ENCODE measurements around the gene LRRC34. TPM values are rescaled to one million over a fixed set of nuclear protein-coding genes. Genes with fewer than 3 reads are reported as not detected.

The LRRC34 gene
- total and polyA plus RNA-seq, 2 of the 8 experiments (the other 6 are each of a cell fraction or from before 2014, with no cell fraction given) = 3.3 to 4.1 TPM

DNA sequence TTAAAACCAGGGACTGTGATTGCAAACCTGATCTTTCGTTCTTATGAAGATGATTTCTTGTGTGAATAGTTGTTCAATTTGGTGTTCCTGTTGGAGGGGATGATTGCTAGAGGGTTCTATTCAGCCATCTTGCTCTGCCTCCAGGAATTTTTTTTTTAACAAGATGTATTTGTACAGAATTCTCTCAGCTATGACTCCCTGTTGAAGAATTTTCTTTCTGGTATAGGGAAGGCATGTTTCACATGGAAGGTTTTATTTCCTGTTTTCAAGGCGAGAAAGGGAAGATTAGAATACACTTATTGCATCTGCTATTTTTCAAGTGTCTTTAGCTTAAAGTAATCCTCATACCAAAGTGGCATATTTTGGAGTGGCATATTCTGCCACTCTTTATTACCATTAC lies 5.6 kb upstream of the LRRC34 start (continued):
- TF ChIP-seq, protein P1, sequence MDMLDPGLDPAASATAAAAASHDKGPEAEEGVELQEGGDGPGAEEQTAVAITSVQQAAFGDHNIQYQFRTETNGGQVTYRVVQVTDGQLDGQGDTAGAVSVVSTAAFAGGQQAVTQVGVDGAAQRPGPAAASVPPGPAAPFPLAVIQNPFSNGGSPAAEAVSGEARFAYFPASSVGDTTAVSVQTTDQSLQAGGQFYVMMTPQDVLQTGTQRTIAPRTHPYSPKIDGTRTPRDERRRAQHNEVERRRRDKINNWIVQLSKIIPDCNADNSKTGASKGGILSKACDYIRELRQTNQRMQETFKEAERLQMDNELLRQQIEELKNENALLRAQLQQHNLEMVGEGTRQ (IDR thresholded peaks at IDR 0.05; ENCODE audit: low read length) = no peak
- TF ChIP-seq, protein P2, sequence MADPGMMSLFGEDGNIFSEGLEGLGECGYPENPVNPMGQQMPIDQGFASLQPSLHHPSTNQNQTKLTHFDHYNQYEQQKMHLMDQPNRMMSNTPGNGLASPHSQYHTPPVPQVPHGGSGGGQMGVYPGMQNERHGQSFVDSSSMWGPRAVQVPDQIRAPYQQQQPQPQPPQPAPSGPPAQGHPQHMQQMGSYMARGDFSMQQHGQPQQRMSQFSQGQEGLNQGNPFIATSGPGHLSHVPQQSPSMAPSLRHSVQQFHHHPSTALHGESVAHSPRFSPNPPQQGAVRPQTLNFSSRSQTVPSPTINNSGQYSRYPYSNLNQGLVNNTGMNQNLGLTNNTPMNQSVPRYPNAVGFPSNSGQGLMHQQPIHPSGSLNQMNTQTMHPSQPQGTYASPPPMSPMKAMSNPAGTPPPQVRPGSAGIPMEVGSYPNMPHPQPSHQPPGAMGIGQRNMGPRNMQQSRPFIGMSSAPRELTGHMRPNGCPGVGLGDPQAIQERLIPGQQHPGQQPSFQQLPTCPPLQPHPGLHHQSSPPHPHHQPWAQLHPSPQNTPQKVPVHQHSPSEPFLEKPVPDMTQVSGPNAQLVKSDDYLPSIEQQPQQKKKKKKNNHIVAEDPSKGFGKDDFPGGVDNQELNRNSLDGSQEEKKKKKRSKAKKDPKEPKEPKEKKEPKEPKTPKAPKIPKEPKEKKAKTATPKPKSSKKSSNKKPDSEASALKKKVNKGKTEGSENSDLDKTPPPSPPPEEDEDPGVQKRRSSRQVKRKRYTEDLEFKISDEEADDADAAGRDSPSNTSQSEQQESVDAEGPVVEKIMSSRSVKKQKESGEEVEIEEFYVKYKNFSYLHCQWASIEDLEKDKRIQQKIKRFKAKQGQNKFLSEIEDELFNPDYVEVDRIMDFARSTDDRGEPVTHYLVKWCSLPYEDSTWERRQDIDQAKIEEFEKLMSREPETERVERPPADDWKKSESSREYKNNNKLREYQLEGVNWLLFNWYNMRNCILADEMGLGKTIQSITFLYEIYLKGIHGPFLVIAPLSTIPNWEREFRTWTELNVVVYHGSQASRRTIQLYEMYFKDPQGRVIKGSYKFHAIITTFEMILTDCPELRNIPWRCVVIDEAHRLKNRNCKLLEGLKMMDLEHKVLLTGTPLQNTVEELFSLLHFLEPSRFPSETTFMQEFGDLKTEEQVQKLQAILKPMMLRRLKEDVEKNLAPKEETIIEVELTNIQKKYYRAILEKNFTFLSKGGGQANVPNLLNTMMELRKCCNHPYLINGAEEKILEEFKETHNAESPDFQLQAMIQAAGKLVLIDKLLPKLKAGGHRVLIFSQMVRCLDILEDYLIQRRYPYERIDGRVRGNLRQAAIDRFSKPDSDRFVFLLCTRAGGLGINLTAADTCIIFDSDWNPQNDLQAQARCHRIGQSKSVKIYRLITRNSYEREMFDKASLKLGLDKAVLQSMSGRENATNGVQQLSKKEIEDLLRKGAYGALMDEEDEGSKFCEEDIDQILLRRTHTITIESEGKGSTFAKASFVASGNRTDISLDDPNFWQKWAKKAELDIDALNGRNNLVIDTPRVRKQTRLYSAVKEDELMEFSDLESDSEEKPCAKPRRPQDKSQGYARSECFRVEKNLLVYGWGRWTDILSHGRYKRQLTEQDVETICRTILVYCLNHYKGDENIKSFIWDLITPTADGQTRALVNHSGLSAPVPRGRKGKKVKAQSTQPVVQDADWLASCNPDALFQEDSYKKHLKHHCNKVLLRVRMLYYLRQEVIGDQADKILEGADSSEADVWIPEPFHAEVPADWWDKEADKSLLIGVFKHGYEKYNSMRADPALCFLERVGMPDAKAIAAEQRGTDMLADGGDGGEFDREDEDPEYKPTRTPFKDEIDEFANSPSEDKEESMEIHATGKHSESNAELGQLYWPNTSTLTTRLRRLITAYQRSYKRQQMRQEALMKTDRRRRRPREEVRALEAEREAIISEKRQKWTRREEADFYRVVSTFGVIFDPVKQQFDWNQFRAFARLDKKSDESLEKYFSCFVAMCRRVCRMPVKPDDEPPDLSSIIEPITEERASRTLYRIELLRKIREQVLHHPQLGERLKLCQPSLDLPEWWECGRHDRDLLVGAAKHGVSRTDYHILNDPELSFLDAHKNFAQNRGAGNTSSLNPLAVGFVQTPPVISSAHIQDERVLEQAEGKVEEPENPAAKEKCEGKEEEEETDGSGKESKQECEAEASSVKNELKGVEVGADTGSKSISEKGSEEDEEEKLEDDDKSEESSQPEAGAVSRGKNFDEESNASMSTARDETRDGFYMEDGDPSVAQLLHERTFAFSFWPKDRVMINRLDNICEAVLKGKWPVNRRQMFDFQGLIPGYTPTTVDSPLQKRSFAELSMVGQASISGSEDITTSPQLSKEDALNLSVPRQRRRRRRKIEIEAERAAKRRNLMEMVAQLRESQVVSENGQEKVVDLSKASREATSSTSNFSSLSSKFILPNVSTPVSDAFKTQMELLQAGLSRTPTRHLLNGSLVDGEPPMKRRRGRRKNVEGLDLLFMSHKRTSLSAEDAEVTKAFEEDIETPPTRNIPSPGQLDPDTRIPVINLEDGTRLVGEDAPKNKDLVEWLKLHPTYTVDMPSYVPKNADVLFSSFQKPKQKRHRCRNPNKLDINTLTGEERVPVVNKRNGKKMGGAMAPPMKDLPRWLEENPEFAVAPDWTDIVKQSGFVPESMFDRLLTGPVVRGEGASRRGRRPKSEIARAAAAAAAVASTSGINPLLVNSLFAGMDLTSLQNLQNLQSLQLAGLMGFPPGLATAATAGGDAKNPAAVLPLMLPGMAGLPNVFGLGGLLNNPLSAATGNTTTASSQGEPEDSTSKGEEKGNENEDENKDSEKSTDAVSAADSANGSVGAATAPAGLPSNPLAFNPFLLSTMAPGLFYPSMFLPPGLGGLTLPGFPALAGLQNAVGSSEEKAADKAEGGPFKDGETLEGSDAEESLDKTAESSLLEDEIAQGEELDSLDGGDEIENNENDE (IDR thresholded peaks at IDR 0.05; ENCODE audit: insufficient replicate concordance, low read length) = no peak
- TF ChIP-seq JUND (IDR thresholded peaks at IDR 0.05; ENCODE audit: low read length) (no peak), GABPA (IDR thresholded peaks at IDR 0.05; ENCODE audit: borderline replicate concordance, insufficient read depth, low read length) (no peak), RNF2 (IDR thresholded peaks at IDR 0.05; ENCODE audit: borderline replicate concordance, low read depth, low read length, missing control alignments, poor library complexity, severe bottlenecking) (no peak), MAFK (IDR thresholded peaks at IDR 0.05; ENCODE audit: low read depth, low read length) (no peak), ZNF274 (IDR thresholded peaks at IDR 0.05; ENCODE audit: borderline replicate concordance, extremely low read depth, low read length) (no peak)

Measured in H1 (cell line).